Stimulated activated CD4-positive, alpha-beta T cell treated with anti-CD3 and anti-CD28 coated beads, TNF-alpha, amount 100 ng/mL, for 1 hour (primary cell): ENCODE results near the gene PDE4B.
A peak's percentile ranks its signal among the peaks of the same experiment; 100 is the strongest.

Experiments used
- DNase-seq, 3 donors: peaks; one replicate each; pipeline ENCODE4 v3.0.0-alpha.2; 2020; ENCODE audit warnings: low read depth in 3 of 3, low spot score in 1 of 3

PDE4B gene

DNA sequence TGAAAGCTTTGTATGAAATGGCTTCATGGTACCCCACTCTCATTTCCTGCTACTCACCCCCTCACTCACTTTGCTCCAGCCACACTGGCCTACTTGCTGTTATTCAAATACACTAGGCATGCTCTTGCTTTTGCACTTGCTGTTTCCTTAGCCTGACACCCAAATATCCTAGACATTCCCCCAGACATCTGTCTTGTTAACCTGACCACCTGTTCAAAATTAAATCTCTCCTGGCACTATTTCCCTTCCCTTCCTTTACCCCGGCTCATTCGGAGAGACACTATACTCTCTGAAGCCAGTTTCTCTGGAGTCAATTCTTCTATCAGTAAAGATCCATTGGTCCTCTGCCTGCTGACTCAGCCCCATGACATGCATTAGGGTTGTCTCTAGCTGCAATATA lies 435.3 kb downstream of the PDE4B start:
- DNase-seq: no peak

DNA sequence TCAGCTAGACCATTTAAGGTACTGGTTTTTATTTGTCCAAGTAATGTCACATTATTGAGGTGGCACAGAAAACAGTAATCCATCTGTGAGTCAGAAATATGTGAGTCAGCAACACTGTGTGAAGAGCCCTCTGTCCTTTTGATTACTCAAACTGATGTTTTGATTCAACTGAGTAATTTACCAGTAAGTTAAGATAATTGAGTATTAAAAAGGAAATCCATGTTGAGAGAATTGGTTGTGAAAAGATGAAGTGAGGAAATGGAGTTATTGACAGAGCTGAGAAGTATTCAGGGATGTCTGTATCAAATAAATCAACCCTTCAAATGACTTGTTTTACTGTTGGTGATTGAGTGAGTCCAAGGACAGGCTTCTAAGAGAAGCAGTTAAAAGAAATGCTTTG lies 438.5 kb downstream of the PDE4B start:
- no peak for DNase-seq

DNA sequence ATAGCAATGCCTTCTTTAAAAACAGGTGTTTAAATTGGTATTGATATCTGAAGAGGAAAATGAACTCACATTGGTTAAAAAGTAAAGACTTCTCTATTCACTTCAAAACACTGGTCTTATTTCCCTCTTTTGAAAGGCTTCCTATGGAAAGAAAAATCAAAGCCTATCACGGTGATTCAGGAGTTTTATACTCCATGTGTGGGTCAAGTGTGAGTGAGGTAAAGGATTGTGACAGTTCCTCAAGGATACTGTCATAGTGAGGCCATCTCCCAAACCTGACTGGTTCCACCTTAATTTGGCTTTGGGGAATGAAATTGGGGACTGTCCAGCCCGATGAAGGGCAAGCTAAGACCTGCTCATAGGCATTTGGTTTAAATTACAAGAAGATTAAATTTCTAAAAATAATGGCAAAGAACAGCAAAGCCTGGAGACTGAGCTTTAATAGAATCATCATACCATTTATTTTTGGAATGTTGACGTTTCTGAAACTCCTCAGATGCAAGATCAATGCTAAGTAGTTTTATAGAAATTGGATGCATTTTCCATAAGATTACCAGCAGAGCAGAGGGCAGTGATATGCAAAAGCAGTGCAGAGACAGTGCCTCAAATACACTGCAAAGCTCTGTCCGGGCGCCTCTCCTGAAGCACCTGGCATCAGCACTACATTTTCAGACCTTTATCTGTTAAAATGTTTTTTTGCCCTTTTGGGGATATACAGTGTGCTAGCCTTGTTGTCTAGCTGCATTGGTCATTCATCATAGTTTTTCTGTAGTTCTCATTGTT lies 439.2 kb downstream of the PDE4B start:
- no peak for DNase-seq

DNA sequence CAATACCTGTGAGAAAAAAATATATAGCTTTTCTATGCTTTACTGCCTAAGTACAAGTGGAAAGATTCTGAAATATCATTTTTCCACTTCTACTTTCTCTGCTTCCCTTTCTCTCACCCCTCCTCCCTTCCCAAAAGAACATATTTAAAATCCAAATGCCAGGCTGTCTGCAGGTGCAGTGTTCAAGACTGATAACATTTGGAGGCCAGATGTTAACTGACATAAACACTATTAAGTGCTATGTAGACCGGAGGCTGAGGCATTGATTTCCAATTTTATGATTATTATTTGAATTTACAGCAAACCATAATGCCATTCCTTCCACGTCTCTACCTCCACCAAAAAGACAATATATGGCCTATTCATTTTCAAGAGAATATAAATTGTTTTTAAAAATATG lies 444.3 kb downstream of the PDE4B start:
- no peak for DNase-seq

DNA sequence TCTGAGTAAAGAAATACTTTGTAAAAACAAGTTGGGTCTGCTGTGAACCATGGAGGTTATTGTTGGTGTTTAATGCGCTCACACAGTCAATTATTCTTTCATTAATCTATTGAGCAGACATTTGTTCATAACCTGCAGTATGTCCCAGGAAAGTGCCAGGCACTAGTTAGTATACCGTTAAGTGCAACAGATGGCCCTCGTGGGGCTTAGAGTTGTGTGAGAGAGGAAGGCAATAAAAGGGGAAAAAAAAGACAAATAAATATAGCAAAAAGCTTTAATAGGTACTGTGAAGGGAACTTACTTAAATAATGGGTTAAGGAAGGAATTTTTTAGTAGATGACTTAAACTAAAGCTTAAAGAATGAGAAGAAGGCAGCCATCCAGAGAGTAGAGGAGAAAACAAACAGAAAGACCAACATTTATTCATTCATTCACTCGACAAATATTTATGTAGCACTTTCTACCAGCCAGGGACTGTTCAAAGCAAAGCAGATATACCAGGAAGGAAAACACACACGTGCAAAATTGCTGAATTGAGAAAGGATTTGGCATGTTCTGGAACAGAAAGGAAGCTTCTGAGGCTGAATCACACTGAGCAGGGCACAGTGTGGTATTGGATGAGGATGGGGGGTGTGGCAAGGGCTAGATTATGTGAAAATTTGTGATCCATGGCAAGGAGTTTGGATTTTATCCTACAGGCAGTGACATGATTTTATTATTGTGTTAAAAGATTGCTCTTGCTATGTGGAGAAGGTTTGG lies 445.2 kb downstream of the PDE4B start:
- DNase-seq: no peak

DNA sequence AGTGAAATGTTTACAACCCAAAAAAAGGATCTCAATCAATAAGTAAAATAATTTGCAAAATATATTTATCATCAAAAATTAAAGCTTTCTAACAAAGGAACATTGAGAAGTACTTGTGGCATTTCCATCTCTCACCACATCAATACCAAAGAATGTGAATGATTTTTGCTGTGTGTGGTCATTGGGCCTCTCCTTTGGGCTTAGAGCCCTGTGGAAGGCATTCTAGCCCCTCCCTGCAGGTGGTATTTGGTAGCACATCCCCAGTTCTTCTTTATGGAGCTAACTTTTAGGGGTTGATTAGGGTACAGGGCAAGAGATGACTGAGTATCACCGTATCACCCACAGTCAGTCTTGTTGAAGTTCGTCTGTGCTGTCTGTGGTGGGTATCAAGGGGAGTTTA lies 447.1 kb downstream of the PDE4B start:
- no peak for DNase-seq

DNA sequence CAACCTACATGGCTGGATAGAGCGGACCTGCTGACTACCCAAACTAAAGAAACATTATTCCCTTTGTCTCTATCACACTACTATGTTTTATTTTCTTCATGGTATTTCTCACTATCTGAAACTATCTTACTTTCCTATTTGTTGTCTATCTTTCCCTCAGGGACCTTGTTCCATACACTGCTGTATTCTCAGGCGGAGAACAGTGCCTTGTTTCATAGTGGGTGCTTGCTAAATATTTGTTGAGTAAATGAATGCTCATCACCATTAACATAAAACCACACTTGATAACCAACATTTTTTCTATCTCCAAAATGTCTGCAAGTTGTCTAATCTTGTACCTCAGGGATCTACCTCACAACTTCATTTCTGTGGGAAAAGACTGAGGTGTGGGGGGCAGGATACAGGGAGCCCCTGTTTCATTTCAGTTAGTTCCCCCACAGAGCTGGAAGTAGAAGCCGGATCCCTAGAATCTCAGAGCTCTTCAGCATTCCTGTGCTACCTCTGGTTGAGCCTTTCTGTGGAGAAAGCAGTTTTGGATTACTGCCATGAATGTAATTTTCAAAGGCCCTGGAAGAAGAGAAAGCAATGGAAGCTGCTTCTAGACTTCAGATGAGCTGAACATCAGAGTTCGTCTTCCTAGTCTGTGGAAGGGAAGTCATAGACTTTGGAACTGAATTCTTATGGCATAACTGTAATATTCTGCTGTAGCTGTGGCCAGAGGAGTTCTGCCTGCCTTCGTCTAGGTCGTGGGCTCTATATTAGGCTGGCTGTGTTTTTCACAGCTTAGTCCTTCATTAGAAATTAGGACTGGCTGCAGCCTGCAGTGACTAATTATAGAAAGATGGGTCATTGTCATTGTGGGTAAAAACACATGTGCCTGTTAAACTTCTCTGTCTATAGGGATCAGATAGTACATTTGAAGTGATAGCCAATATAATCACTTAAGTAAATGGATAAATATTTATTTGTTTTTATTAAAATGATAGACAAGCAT lies 448.1 kb downstream of the PDE4B start:
- no peak for DNase-seq

DNA sequence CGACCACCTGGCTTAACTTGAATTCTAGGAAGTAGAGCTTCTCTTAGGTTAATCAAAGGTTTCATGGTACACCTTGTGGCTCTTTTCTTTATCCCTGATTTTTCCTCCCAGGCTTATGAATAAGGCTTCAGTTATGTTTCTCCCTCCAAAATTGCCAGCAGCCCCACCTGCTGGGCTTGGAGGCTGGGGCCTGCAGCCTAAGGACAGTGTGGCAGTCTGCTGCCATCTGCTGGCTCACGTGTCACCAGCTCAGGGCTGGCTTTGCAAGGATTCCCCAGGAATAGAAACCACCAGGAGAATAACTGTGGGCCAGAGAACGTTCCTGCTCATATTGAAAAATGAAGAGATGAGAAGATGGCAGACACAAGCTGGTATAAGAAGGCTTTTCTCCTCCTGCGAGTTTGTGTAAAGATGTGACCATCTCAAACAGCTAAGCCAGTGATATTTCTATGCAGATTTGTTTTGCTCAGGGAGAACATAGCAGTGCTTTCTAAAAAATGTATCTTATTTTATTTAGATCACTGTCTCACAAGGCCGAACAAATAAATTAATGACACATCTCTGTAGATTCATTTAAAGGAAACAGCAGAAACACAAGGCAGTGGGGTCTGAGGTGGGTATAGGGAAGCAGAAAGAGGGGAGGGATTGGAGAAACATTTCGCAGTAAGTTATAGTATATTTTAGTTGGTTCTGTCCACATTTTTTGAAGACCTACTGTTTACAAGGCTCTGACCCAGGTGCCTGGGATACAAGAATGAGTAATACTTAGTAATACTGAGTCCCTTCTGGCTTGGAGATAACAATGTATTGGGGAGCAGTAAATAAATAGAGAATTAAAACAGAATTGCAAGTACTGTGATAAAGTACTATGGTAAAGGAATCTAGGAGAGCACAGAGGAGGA lies 450.2 kb downstream of the PDE4B start:
- DNase-seq: peak; percentile 40 to 58 (median 41)

DNA sequence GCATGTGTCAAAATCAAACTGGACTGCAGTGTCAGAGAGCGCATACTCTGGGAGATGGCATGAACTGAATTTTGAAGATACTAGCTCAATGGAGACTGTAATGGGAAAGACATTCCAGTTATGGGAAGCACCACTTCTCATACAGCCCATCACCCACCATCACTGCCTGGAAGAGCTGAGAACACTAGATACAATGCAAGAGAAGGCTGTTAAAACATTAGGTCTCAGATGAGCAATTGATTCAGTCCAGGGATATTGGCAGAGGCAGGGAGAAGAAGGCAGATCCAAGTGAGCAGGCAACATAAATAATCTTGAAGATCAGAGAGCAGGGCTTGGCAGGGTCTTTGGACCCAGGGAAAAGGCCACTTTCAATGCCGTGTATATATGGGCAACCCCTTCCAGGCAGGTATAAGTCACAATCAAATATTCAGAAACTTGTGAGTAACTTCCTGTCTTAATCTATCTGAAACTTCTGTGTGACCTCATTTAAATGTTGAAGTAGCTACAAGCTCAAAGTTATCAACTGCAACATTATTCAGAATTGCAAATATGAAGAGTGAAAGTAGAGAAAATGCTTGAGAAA lies 450.9 kb downstream of the PDE4B start:
- no peak for DNase-seq

DNA sequence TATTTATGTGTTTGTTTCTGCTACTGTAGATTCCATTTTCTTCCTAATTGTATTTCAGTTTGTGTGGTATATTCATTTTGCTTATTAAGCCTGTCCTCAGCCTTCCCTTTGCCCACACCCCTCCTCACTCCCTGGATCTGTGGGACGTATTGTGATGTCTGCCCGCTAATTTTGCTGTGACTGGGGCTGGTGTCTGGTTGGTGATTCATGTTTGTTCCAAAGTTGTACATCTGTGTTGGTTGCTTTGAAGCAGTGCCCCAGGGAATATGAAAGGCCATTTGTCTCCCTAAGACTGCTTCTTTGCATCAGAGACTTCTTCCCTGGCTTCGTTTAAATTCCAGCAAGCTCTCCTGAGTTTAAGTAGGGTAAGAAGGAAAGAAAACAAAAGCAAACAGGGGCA lies 451.7 kb downstream of the PDE4B start:
- DNase-seq: no peak

DNA sequence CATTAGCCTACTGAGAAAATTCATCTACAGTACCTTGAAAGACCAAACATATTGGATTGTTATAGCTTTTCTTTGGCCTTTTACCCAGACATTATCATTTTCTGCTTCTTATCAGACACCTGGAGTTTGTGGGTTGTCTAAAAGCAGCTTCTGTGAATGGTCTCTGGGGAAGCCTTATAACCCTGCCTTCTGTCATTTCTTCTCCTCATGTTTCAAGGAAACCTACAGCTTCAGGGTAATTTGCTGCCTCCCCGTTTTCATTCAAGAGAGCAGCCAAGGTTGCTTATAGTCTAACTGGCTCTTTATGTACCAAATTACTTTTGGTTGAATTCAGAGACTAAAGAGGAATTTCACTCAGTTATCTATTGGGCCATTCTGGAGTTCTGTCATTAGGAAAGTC lies 453.0 kb downstream of the PDE4B start:
- DNase-seq: no peak

DNA sequence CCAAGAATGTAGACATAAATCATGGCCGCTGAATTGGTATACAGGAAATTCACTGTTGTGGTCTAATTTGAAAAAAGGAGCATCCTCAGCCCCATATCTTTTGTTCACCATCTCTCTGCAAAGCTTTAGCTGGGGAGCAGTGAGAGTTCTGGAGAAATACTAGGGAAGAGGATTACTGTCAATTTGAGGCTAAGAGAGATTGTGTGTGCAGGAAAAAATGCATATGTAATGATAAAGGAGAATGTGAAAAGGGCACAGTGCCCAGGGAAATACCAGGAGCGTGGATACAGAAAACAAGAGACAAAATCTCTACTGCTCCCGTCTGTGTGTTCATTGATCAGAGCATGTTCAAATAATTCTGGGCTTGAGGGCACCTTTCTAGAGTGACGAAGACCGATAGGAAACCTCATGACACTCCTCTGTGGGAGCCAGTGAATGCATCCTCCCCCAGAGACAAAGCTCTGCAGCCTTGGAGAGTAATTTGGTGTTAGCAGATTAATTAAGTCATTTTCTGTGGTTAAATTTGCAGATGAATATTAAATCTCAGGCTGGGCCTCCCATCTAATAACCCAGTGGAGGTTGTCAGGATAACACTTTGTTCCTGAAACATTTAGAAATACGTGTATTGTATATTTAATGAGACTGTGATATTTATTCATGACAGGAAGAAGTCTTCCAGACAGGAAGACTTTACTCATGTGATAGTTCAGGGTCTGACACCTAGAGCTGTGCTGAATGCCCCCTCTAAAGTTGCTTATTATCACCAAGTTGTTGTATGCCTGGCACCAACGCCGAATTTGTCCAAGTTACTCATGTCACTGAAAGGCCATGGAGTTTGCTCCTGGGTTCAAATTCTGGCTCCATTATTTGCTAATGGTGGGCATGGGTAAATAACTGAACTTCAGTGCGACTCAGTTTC lies 453.9 kb downstream of the PDE4B start:
- no peak for DNase-seq

DNA sequence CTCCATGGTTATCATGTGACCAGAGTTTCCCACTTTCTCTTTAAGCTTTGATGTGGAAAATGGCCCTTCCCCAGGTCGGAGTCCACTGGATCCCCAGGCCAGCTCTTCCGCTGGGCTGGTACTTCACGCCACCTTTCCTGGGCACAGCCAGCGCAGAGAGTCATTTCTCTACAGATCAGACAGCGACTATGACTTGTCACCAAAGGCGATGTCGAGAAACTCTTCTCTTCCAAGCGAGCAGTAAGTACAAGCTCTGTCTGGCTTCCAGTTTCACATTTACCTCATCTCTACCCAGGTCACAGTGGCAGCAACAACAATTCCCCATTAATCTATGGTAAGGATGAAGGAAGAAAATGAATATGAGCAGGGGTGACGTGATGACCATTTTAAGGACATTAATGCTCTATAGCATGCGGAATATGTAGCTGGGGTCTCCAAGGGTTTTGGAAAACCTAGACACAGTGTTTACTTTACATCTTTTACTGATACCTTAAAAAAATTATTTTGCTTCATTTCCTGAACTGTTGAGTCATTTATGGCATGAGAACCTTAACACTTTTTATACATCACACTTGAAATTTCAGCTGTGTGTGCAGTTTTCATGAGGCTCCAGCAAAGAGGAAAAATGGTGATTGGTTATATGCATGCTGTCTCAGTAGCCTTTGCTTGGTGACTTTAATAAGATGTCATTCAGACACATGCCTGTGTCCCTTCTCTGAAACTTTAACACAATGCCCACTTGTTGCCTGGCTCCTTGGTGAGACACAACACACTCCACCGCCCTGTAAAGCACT lies 454.9 kb downstream of the PDE4B start:
- DNase-seq: no peak

DNA sequence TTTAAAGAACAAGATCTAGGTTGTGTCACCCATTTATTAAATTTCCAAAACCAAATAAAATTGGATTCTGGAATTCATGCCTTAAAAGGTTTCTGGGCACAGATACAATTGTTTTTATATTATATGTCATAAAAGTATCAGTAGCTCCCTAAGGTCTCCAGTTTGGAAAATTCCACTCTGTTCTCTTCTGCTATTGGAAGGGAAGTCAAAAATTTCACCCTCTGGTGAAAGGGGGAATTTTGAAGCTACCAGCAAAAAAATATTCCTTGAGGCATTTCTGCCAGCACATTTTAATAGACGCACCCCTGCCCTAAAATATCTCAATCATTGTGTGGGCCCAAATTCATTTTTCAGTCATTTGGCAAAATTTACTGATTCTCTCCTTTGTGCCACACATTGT lies 455.6 kb downstream of the PDE4B start:
- no peak for DNase-seq

DNA sequence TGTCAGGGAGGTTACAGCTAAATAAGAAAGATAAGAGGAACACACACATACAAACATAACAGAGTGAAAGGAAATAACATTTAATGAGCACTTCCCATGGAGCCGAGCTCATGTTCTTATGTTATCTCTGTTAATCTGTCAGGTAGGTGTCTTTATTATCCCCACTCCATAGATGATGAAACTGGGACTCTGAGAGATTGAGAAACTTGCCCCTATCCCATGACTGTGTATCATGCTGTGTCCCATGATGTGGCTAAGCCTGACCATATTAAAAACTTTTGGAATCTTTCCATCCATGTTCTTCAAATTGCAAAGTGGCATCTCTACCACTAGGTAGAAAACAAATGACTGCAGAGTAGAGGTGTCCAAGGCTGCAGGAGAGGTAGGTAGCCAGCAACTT lies 456.1 kb downstream of the PDE4B start:
- DNase-seq: no peak

DNA sequence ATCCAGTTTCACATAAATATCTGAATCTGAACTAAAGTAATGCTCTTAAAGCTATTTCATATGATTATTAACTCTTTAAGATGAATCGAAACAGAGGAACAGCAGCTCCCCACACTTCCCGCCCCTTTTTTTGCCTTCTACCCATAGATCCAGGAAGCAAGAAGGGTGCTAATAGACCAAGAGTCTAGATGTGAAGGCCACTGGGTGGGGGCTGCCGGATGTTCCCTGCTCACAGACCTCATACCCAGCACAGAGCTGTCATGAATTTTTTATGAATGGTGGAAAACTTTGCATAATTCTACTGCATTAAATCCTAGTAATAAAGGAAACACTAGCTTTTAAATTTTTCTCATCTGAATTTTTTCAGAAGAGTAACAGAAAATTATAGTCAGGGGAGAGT lies 457.4 kb downstream of the PDE4B start:
- no peak for DNase-seq

DNA sequence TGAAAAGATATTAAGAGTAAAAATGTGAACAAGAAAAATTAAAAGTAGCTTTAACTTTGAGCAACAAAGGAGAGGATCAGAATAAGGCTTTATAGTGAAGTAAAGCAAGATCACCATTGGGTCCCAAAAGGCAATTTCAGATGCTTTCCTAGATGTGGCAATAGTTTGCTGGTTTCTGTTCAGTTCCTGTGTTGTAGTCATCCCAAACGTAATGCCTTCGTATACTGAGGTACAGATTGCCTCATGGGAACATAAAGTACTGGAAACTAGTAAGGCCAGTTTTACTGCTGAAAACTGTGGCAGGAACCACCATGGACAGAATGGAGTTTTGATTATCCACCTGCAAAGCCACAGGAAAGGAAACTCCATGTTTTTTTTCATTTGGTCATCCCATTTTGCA lies 457.8 kb downstream of the PDE4B start:
- DNase-seq: no peak

DNA sequence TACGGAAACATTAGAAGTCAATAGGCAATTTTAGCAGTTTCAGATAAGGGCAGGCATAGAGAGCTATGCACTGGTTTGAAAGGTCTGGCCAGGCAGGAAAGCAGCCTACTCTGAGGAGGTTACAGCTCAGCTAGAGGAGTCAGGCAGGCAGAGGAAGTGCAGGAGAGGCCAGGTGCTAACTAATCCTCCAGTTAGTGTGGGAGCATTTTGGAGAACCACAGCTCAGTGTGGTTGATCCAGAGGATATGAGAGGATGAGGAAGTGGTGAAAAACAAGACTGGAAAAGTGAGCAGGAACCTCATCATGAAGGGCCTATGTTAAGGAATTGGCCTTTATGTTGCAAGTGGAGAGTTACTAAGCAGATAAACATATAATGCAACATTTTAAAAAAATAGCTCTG lies 458.9 kb downstream of the PDE4B start:
- DNase-seq: no peak
